Kidney (tissue), 14 donors: ENCODE data around the gene SORCS2. TPM values are rescaled to one million over a fixed set of nuclear protein-coding genes. Genes with fewer than 3 reads are reported as not detected.

ENCODE experiments used
- DNase-seq, 5 donors: peaks; one replicate each; pipeline ENCODE4 v3.0.0-alpha.2; 2013 to 2020
- FAIRE-seq: peaks from 2 replicates; lab custom pipeline; 2012; peaks lifted over from hg19 to GRCh38; lab: Jason Lieb, UNC
- H3K27ac ChIP-seq, 2 donors: one replicate each; pipeline ENCODE4 v1.7.0; 2013; ENCODE audit warnings: low read depth in 2 of 2, low read length in 2 of 2, inconsistent platforms in 1 of 2
- H3K27me3 ChIP-seq: one replicate; pipeline ENCODE4 v1.7.1; 2013; ENCODE audit warnings: low read length, inconsistent platforms; ENCODE audit not compliant: control insufficient read depth, insufficient read depth
- H3K36me3 ChIP-seq, 3 donors: one replicate each; pipeline versions ENCODE4 v1.7.0 to v1.7.1; 2013; ENCODE audit warnings: low read length in 3 of 3, control low read depth in 1 of 3, inconsistent platforms in 1 of 3; ENCODE audit not compliant: insufficient read depth in 3 of 3, control insufficient read depth in 2 of 3
- H3K4me1 ChIP-seq, 3 donors: one replicate each; pipeline versions ENCODE4 v1.7.0 to v1.7.1; 2013; ENCODE audit warnings: low read length in 3 of 3, inconsistent platforms in 1 of 3, low read depth in 1 of 3; ENCODE audit not compliant: control insufficient read depth in 2 of 3, insufficient read depth in 2 of 3
- H3K4me3 ChIP-seq, 3 donors: one replicate each; pipeline versions ENCODE4 v1.7.0 to v1.8.1; 2013; ENCODE audit warnings: low read length in 3 of 3, control low read depth in 1 of 3, inconsistent platforms in 1 of 3
- H3K9ac ChIP-seq, 3 donors: one replicate each; pipeline versions ENCODE4 v1.7.0 to v1.7.1; 2013; ENCODE audit warnings: low read length in 3 of 3, control low read depth in 1 of 3, inconsistent platforms in 1 of 3
- H3K9me3 ChIP-seq, 3 donors: one replicate each; pipeline versions ENCODE4 v1.7.0 to v1.7.1; 2013; ENCODE audit warnings: low read length in 3 of 3, control low read depth in 1 of 3, inconsistent platforms in 1 of 3; ENCODE audit not compliant: control insufficient read depth in 2 of 3, insufficient read depth in 1 of 3
- intact Hi-C: fragments of 100-400 bp; cut with DNase I; formaldehyde crosslinking; loops from one replicate; pipeline ENCODE4 v1.11.1; 2022
- polyA plus RNA-seq: library from polyadenylated mRNA; stranded (reverse); fragments of 350-450 nt; fragmentation: Illumina TruSeq; extraction: RNeasy Lipid Tissue Mini Kit (QIAGEN cat#74804); gene quantifications from one replicate; pipeline ENCODE4 v1.2.3, GENCODE V29; 2014; ENCODE audit warnings: low read depth, low replicate concordance; ENCODE audit not compliant: insufficient read depth
- total RNA-seq: library from RNA; stranded (reverse); fragmentation: NEBNext Ultra II Directional; extraction: Animal tissue kit (Norgen Biotek cat#: 25700); gene quantifications from one replicate; pipeline ENCODE4 v1.2.1, GENCODE V29; 2021
- TF ChIP-seq, protein P1 (sequence below): IDR thresholded peaks from 3 replicates; pipeline ENCODE4 v1.5.1; 2012; ENCODE audit warnings: mild to moderate bottlenecking, moderate library complexity, borderline replicate concordance; ENCODE audit not compliant: insufficient read depth; ENCODE audit errors: extremely low read depth
- donor health status: control.
- donor health status: control.
- donor health status: control.
- donor health status: control.
- donor health status: control.
- donor health status: DM: yes; HTN: yes; CAD: no.
- donor health status: Normal renal cell carcinoma (clear cell type).

Gene SORCS2
- total and polyA plus RNA-seq, 2 donors from 2014 or later = 6.1 to 9.1 TPM

- Histone ChIP-seq H3K4me3 (no peak overlapping the region), H3K9me3 (peaks cover 0 to 2% (median 0%) of the 10 kb centered on the region in 3 donors), H3K4me1 (no peaks in the 10 kb centered on the region), H3K27me3 (no peaks in the 10 kb centered on the region), H3K36me3 (no peaks in the 10 kb centered on the region), H3K9ac (no peak overlapping the region), H3K27ac (no peak overlapping the region)
- FAIRE-seq (no peak), DNase-seq (peak in 1 of 5 donors; percentile 29)
- TF ChIP-seq, protein P1, sequence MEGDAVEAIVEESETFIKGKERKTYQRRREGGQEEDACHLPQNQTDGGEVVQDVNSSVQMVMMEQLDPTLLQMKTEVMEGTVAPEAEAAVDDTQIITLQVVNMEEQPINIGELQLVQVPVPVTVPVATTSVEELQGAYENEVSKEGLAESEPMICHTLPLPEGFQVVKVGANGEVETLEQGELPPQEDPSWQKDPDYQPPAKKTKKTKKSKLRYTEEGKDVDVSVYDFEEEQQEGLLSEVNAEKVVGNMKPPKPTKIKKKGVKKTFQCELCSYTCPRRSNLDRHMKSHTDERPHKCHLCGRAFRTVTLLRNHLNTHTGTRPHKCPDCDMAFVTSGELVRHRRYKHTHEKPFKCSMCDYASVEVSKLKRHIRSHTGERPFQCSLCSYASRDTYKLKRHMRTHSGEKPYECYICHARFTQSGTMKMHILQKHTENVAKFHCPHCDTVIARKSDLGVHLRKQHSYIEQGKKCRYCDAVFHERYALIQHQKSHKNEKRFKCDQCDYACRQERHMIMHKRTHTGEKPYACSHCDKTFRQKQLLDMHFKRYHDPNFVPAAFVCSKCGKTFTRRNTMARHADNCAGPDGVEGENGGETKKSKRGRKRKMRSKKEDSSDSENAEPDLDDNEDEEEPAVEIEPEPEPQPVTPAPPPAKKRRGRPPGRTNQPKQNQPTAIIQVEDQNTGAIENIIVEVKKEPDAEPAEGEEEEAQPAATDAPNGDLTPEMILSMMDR = no peak
- intact Hi-C loops = no loop called here
Measured at GRCh38 chr4:7647186-7647585, 454.8 kb downstream of the SORCS2 start.

DNA sequence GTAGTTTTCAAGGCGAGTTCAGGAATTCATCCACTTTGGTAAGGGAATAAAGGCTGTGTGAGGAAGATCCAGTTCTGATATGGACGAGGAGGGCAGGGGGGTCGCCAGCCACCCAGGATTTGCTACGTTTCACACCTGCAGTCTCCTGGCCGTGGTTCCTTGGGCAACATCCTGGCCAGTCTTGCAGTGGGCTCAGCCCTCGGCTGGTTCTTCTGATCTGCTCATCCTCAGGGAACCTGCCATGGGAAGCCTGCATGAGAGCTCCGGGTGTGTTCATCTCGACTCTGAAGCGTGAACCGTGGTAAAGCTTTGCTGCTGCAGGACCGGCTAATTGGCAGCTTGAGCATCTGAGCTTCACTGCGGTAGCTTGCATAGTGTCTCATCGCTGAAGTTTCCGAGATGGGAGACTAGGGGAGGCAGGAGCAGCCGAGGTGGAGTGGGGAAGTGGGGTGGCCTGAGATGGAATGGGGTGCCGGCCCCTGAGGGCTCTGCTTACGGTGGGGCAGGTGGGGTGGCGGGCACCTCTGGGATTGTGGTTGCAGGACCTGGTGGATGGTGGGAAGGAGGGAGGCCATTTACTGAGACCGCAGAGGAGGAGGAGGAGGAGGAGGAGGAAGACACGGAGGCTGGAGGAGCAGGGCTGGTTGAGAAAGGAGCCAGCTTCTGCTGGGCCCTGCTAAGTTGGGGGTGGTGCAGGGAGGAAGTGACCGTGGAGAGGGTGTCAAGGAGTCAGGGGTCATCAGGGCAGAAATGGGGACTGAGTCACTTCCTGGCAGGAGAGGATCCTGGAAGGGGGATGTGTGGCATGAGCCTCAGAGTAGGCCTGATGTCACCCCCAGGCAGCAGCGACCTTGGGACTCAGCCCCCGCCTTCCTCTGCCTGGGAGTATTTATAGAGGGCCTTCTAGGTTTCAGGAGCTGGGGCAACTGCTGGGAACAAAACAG, 455.5 kb downstream of the SORCS2 start:
- peaks cover 0 to 2% (median 0%) of the 10 kb centered on the region in 3 donors for H3K9me3 ChIP-seq
- H3K27ac ChIP-seq = no peak overlapping the region
- no peaks in the 10 kb centered on the region for H3K36me3 ChIP-seq
- no peak overlapping the region for H3K9ac ChIP-seq
- H3K4me3 ChIP-seq = no peak overlapping the region
- FAIRE-seq (no peak), DNase-seq (peak in 1 of 5 donors; percentile 71)
- intact Hi-C loops = no loop called here
- H3K27me3 ChIP-seq = no peaks in the 10 kb centered on the region
- no peaks in the 10 kb centered on the region for H3K4me1 ChIP-seq
- TF ChIP-seq, protein P1 = no peak

DNA sequence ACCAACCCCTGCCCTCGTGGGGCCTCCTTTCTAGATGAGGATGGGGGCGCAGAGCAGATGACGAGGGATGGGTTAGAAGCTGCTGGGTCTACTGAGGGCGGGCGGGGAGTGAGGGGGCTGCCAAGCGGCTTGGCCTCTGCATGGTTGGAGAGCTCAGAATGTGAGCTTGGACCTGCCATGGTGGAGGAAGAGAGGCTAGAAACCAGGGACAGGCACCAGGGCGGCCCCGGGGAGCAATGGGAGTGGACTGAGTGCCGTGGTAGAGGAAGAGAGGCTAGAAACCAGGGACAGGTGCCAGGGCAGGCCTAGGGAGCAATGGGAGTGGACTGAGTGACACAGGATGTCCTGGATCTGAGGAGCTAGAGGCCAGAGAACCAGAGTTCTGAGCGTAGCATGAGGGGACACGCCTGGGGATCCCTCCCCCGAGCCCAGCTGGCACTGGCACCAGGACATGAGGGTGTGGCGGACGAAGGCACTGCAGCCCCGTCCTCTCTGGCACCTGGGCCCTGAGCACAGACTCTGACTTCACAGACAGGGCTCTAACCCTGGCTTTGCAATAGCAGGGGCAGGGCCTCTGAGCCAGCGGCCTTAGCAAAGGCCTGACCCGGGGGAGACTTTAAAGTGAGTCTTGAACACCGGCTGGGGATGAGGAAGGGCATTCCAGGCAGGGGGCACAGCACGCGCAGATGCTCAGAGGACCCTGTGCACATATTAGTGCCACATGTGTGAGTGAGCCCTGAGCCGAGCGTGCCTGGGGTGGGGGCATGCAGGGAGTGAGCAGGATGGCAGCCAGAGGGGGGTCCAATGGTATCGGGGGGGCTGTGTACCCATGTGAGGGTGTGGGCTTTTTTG, 456.4 kb downstream of the SORCS2 start:
- Histone ChIP-seq H3K9ac (no peak overlapping the region), H3K27me3 (no peaks in the 10 kb centered on the region), H3K9me3 (peaks cover 0 to 2% (median 0%) of the 10 kb centered on the region in 3 donors), H3K27ac (no peak overlapping the region), H3K4me1 (no peaks in the 10 kb centered on the region), H3K4me3 (no peak overlapping the region), H3K36me3 (no peaks in the 10 kb centered on the region)
- TF ChIP-seq, protein P1 = no peak
- intact Hi-C loops = no loop called here
- no peak for FAIRE-seq
- peak in 1 of 5 donors; percentile 57 for DNase-seq
